Jurkat, Clone E6-1 (cell line): ENCODE data around the gene RFXANK. TPM values are rescaled to one million over a fixed set of nuclear protein-coding genes. Genes with fewer than 3 reads are reported as not detected.
"Not testable (repeated sequence)": the region's sequence is repeated elsewhere in the genome, so short reads cannot be mapped to it uniquely, and the experiment has no call there.

Experiments used
- DNase-seq: peaks from one replicate; pipeline ENCODE4 v3.0.0-alpha.2; 2011; ENCODE audit warnings: low read depth, low spot score
- H3K4me3 ChIP-seq: 2 replicates; pipeline ENCODE4 v1.5.1; 2011; ENCODE audit warnings: mild to moderate bottlenecking, low read length, control low read depth, moderate library complexity
- polyA plus RNA-seq: library from polyadenylated mRNA; unstranded; fragments of >200 nt; gene quantifications from one replicate; pipeline ENCODE4 v1.2.1, GENCODE V29; 2012; ENCODE audit warnings: missing spikeins; ENCODE audit not compliant: insufficient read length, insufficient read depth

RFXANK gene, protein sequence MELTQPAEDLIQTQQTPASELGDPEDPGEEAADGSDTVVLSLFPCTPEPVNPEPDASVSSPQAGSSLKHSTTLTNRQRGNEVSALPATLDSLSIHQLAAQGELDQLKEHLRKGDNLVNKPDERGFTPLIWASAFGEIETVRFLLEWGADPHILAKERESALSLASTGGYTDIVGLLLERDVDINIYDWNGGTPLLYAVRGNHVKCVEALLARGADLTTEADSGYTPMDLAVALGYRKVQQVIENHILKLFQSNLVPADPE
- polyA plus RNA-seq, result 121 TPM

DNA sequence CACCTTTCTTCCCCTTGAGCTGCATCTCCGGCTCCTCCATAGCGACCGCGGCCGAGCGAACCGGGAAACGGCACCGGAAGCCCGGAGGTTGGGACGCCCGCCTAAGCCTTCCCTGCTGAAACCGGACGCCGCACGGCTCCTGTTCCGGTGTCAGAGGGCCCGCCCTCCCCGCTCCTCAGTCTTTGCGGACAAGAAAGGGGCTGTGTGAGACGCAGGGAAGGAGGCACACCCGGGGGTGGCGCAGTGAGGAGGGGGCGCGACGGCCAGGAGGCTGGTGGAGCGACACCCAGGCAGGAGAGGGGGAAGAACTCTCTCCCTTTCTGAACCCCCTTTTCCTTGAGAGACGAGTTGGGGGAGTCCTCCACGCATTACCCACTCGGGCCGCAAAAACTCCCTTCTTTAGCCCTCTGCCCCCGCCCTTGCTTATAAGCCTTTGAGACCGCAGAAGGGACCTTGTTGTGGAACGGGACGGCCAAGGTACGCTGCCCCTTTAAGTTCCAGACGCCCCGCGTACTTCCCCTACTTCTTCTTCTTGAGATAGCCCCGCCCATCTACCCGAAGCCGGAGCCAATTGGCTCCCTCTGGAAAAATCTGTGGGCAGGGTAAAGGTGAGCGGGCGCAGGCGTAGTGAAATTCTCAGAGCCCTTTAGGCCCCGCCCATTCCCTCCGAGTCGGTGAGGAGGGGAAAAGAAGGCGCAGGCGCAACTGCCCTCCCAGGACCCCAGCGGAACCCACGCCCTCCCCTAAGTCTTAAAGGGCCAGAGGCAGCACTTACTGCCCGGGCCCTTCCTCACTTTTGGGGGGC, at the start of gene RFXANK, which contains the start of gene BORCS8:
TSS of gene RFXANK (plus strand) at position 181 of the 805 bp plus-strand sequence. CDS start 1,689 bp downstream, outside the sequence.
TSS of gene BORCS8 (minus strand) at position 75 of the 805 bp plus-strand sequence. CDS start at position 40, 35 bp downstream.
- H3K4me3 ChIP-seq, result peak within 1 kb of the TSS; percentile 97
- peak; percentile 99 for DNase-seq

DNA sequence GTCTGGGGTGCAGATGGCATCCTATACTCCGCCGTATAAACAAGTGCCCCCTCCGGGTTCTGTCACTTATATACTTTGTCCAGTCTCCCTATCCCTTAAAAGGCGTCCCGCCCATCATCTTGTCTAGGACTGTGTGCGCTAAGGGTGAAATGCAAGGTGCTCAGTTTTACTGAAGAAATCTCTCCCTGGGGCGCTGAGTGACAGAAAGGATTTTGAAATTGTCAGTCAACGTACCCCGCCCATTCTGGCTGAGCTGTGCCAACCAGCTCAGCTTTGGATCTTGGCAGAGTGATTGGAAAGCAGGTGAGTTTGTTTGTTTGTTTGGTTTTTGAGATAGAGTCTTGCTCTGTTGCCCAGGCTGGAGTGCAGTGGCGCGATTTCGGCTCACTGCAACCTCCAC, 49.7 kb upstream of the RFXANK start:
- H3K4me3 ChIP-seq, result no peak overlapping the region
- no peak for DNase-seq

DNA sequence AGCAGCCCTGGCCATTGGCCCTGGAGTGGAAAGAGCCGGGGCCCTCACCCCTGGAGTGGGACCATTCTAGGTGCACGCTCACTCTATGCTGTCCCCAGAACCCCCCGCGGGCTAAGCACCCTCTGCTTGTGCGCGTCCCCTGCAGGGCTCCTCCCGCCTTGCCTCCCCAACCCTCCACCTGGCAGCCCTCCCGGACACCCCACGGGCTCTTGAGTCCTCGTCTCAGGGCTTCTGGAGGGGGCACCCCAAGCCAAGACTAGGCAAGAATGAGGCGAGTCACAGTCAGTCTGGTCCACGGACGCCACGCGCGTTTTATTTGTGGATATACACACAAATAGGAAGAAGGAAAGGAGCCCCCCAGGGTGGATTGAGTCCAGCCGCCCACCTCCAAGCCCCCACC, 46.8 kb upstream of the RFXANK start:
- no peak overlapping the region for H3K4me3 ChIP-seq
- no peak for DNase-seq

DNA sequence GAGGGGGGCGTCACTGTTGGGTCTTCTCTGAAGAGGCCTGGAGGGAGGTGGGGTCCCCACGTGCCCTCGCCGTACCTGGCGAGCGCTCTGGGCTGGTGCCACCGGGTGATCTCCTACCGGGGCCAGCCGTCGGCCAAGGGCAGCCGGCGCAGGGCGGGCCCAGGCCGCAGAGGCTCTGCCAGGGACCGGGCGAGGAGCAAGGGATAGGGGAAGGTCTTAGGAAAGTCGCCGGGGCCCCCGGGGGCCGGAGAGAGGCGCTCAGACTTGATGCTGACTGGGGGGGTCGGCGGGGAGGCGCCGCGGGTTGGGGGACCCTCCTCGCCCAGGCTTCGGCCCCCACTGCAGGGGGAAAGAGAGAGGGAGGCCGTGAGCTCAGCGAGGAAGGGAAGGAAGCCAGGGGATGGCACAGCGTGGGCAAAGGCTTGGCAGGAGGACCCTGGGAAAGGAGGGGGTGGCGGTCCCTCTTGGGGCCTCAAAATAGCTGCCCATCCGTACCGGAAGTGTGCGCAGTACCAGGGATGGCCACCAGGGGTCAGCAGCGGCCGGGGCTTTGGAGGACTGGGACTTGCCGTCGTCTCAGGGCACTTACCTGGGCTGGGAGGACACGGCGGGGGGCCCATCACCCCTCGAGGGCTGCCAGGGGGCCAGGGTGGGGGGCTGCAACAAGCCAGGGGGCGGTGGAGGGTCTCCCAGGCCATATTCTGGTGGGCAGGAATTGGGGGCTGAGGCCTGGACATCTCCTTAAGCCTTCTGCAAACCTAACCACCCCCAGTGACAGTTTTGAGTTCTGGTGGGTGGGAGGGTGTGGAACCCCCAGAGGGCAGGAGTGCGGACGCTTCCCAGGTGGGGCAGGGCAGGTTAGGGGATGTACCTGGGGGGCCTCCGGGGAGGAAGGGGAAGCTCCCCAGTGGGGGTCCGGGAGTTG, 46.1 kb upstream of the RFXANK start:
- no peak overlapping the region for H3K4me3 ChIP-seq
- peak; percentile 50 for DNase-seq

DNA sequence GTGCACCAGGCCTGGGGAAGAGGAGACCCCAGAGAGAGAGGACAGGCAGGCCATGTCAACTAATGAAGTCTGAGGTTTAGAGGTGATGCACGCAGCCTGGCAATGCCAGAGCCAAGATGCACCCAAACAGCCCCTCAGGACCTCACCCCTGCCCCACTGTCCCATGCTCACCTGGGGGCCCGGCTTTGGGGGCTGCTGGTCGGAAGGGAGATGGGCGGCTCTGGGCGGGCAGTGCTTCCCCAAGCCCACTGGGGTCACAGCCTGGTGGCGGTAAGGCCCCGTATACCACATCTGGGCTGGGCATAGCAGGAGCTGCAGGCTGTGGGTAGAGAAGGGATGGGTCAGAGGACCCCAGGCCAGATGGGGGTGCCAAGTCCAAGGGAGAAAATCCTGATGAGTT, 45.2 kb upstream of the RFXANK start:
- no peak for DNase-seq
- no peak overlapping the region for H3K4me3 ChIP-seq

DNA sequence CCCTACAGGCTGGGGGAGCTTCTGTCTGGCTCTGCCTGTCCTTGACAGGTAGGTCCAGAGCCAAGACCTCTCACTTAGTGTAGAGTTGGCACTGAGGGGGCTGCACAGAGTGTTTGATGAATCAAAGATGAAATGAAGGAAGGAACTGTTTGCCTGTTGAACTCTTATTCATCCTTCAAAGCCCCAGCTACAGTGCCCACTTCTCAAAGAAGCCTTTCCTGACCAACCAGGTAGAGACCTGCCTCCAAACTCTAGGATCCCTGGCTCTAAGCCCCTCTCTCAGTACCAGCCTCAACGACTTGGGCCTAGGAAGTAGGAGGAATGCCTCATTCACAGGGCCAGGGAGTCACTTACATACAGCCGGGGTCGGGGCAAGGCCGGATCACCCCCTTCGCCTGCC, 44.7 kb upstream of the RFXANK start:
- no peak overlapping the region for H3K4me3 ChIP-seq
- DNase-seq, result no peak

DNA sequence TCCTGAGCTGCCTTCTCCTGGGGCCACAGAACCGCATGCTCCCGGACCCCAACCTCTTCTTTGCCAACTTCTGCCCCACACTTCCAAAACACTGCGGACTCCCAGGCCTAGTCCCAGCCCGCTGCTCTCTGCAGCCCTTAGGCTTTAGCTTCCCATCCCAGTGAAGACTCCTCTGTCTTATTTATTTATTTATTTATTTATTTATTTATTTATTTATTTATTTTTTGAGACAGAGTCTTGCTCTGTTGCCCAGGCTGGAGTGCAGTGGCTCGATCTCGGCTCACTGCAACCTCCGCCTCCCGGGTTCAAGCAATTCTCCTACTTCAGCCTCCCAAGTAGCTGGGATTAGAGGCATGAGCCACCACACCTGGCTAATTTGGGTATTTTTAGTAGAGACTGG, 43.6 kb upstream of the RFXANK start:
- not testable (repeated sequence) for DNase-seq, H3K4me3 ChIP-seq

DNA sequence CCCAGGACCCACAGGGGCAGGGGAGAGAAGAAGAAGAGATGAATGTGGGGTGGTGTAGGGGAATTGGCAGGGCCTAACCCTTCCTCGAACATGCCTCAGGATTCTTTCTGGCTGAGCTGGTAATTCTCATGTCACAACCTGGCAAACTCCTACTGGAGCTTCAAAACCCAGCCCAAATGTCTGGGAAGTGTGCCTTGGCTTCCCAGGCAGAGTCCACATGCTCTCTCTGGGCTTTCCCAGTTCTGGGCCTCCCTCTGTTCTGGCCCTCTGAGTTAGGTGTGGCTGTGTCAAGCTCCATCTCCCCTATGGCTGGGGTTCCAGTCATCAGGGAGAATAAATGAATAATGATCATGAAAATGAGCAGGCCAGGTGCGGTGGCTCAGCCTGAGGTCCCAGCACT, 42.6 kb upstream of the RFXANK start:
- DNase-seq, result no peak
- no peak overlapping the region for H3K4me3 ChIP-seq

DNA sequence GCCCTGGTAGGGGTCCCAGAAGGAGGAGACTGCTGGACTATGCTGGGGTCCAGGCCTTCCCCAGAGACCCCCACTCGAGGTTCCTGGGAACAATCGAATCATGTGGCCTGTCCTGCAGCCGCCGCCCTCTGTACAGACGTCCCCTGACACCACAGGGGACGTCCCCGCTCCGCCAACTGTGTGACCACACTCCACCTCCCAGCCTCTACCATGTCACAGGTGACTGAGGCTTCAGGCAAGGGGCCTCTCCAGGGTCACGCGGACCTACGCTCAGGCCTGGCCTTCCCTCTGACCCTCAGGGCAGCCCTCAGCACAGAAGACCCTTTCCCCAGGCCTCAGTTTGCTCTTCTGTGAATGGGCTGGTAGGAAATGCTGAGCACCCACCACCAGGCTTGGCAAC, 40.6 kb upstream of the RFXANK start:
- no peak overlapping the region for H3K4me3 ChIP-seq
- DNase-seq, result no peak

DNA sequence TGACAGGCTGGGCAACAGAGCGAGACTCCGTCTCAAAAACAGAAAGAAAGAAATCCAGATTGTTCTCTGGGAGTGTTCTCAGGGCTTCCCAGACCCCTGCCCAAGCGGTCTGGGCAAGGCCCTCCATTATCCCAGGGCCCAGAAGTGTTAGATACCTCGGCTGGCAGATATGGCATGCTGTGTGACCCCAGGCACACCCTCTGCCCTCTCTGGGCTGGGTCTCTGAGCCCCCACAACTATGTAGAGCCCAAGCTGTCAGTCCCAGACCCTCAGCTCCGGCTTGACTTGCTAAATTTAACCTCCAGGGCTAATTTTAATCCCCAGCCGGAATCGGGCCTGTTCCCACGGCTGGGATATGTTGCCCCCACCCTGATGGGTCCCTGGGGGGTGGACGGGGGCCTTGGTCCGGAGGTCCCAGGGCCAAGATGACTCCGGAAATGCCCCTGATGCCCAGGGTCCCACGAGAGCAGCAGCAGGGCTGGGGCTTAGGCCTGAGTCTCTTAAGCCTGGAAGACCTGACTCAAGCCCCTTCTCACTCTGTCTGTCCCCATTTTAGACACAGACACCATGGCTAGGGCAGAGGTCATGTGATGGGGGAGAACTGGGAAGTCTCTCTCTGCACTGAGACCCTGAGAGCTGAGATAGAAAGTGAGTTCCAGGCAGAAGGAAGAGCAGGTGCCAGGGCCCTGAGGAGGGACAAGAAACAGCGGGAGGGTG, 39.2 kb upstream of the RFXANK start:
- no peak for DNase-seq
- no peak overlapping the region for H3K4me3 ChIP-seq

DNA sequence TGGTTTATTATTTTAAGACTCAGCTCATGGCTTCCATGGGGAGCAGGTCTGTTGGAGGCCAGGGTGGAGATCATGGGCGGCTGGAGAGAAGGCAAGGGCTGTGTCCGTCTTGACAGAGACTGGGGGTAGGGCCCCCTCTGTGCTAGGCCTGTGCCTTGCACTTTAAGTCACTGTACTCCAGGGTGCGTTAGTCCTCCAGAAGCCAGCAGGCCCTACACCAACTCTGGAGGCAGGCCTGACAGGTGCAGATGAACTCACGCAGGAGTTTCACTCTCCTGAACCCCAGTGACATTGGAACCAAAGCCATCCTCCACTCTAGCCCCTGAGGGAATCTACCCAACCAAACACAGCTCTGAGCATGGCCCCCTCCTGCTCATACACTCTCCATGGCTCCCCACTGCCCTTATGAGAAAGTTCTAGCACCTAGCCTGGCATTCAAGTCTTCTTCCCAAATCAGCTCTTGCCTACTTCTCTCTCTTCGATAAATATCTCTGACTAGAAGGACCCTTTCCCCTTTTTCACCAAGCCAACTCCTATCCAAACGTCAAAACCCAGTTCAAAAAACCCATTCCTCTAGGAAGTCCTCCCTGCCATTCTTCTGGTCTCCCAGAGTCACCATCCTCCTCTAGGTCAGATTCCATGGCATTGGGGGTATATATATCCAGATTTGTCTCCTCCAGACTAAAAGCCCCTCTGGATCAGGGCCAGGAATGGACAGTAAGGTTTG, 37.1 kb upstream of the RFXANK start:
- no peak for DNase-seq
- H3K4me3 ChIP-seq, result no peak overlapping the region

DNA sequence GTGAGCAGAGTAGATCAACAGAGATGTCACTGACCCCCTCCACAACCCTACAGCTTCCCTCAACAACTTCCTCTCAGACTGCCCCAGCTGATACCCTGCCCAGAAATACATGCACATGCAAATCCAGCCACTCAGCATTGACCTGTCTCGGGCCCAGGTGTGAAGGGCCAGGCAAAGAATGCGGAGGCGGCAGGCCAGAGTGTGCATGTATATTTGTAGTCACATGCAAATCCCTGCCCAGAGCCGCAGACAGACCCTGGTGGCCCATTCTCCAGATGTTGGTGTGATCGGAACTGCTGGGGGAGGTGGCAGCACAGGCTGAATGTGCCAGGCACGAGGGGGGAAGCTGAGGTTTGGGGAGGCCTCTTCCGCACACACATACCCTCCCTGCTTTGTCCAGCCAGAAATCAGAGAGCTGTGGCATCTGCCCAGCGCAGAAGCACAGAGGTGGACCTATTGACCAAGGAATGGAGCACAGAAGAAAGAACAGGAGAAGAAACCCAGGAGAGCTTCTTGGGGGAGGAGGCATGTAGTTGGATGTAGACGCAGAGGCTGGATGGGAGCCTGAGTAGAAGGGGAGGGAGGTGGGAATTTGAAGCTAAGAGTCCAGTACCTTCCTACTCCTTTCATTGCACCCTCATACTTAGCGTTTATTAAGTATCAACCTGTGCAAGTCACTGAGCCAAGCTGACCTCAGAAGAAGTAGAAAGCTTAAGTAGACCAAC, 36.4 kb upstream of the RFXANK start:
- H3K4me3 ChIP-seq, result no peak overlapping the region
- DNase-seq, result no peak

DNA sequence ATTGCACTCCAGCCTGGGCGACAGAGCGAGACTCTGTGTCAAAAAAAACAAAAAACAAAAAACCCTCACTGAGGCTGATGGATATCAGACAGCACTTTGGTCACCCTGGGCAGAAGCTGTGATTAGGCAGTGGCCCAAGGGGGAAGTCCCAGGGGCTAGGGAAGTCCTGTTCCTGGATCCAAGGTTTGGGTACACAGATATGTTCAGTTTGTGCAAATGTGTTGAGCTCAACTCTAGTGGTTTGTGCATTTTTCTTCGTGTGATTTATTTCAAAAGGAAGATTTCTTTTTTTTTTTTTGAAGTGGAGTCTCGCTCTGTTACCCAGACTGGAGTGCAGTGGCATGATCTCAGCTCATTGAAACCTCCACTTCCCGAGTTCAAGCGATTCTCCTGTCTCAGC, 34.2 kb upstream of the RFXANK start:
- no peak for DNase-seq
- H3K4me3 ChIP-seq, result no peak overlapping the region

DNA sequence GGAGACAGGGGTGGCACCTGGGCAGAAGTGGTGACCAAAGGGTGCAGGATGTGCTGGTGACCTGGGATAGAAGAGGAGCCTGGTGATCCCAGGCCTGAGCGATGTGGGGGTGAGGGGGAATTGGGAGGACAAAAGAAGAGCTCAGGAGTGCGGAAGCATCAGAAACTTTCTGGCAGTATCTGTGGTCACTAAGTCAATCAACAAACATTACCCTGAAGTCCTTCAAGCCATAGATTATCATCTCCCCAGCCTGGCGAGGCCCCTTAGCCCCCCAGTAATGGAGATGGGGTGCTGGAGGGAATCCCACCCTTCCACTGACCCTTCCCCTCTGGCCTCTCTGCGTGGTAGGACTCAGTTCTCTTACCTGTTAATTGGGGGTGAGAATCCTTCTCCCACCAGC, 32.5 kb upstream of the RFXANK start:
- H3K4me3 ChIP-seq, result no peak overlapping the region
- no peak for DNase-seq

DNA sequence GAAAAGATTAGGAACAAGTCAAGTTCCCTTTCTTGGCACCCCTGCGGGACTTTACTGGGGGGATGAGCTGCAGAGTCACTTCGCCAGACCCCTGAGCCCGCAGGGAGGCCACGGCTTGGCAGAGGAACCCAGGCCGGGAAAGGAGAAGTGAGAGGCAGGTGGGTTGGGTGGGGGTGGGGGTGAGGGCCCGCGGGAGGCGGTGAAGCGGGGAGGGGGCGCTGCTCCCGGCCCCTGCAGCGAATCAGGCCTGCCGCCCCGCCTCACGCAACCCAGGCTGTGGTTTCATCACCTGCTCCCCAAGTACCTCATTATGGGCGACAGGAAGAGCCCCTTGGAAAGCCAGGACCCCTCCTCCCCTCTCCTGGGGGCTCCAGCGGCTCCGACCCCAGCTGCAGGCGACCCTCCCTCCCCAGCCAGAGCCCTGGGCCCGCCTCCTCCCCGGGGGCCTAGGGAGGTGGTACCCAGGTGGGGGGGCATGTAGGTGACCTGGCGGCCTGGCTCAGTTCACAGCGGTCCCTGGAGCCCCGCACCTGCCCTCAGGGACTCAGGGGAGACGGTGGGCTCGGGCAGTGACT, 31.5 kb upstream of the RFXANK start:
- H3K4me3 ChIP-seq, result no peak overlapping the region
- DNase-seq, result no peak

DNA sequence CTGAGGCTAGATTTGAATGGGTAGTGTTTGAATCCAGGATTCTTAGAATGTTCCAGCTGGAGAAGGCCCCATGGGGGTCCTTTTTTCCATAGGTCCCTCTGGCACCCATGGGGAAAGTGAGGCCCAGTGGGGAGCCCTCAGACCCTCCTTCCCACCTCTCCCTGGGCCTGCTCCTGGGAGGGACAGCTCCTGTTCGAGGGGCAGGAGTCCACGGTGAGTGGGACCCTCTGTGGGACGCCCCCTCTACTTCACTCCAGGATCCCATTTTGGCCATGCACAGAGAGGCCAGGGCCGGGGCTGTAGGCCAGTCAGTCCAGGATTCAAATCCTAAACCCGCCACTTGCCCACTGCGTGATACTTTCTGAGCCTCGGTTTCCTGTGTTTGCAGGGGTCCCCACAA, 29.6 kb upstream of the RFXANK start:
- no peak for DNase-seq
- no peak overlapping the region for H3K4me3 ChIP-seq

DNA sequence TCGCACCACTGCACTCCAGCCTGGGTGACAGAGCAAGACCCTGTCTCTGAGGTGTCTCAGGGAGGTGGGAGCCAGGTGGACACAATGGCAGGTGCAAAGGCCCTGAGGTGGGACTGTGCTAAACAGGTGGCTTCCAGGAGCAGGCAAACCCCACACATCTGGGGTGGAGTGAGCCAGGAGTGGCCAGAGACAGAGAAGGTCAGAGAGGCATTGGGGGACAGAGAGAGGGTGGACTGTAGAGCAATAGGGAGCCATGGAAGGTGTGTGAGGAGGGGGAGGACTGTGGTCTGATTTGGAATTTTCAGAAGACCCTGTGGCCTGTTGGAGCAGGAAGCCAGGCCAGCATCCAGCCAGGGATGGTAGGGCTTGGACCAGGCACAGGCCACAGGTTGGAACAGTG, 26.7 kb upstream of the RFXANK start:
- no peak for DNase-seq
- H3K4me3 ChIP-seq, result no peak overlapping the region
